Naive thymus-derived CD4-positive, alpha-beta T cell (primary cell): ENCODE results near the gene SELE. TPM values are rescaled to one million over a fixed set of nuclear protein-coding genes. Genes with fewer than 3 reads are reported as not detected.
"Not testable (repeated sequence)": the region's sequence is repeated elsewhere in the genome, so short reads cannot be mapped to it uniquely, and the experiment has no call there.

Experiments used
- ATAC-seq: fragments of 150-1000 bp; cut with Tn5 transposase; 2 replicates; pipeline ENCODE4 v1.10.0; 2021; ENCODE audit warnings: mild to moderate bottlenecking, moderate library complexity
- CTCF ChIA-PET: fragments of 350-600 bp; sonication (Branson Sonifier 250); formaldehyde crosslinking; loops from one replicate; lab custom pipeline; 2021; ENCODE audit warnings: antibody characterized with exemption; lab: Charles Lee
- POLR2A ChIA-PET: fragments of 350-600 bp; sonication (Branson Sonifier 250); formaldehyde crosslinking; loops from one replicate; lab custom pipeline; 2021; ENCODE audit warnings: antibody characterized with exemption, inconsistent platforms; lab: Charles Lee
- DNase-seq, 9 donors: peaks; one replicate each; pipeline versions ENCODE4 v3.0.0 to v3.0.0-alpha.2; 2020 to 2022; ENCODE audit warnings: mixed read lengths in 1 of 9
- H3K27ac ChIP-seq: one replicate; pipeline ENCODE4 v1.7.0; 2013; ENCODE audit warnings: mild to moderate bottlenecking, low read depth, low read length, moderate library complexity
- H3K27me3 ChIP-seq, 2 donors: one replicate each; pipeline ENCODE4 v1.7.0; 2013; ENCODE audit warnings: low read length in 2 of 2, mild to moderate bottlenecking in 2 of 2, moderate library complexity in 2 of 2; ENCODE audit not compliant: control insufficient read depth in 2 of 2, insufficient read depth in 2 of 2
- H3K36me3 ChIP-seq, 3 experiments: 1 replicate in 2 of 3; 2 replicates in 1 of 3; pipeline ENCODE4 v1.7.0; 2013; ENCODE audit warnings: low read length in 3 of 3, mild to moderate bottlenecking in 3 of 3, moderate library complexity in 1 of 3; ENCODE audit not compliant: insufficient read depth in 3 of 3, control insufficient read depth in 2 of 3
- H3K4me1 ChIP-seq, 2 donors: one replicate each; pipeline ENCODE4 v1.7.0; 2013; ENCODE audit warnings: low read length in 2 of 2, mild to moderate bottlenecking in 2 of 2, moderate library complexity in 1 of 2; ENCODE audit not compliant: control insufficient read depth in 2 of 2, insufficient read depth in 2 of 2
- H3K4me3 ChIP-seq: 2 replicates; pipeline ENCODE4 v1.7.0; 2013; ENCODE audit warnings: mild to moderate bottlenecking, low read length
- H3K9me3 ChIP-seq, 3 experiments: 1 replicate in 2 of 3; 2 replicates in 1 of 3; pipeline ENCODE4 v1.7.0; 2013; ENCODE audit warnings: low read length in 3 of 3; ENCODE audit not compliant: control insufficient read depth in 2 of 3
- H3K27ac Mint-ChIP-seq, 9 donors: one replicate each; pipeline ENCODE4 v1.8.0; 2020 to 2022; ENCODE audit warnings: mixed read lengths in 9 of 9, mild to moderate bottlenecking in 8 of 9, moderate library complexity in 5 of 9, inconsistent platforms in 2 of 9
- H3K27me3 Mint-ChIP-seq, 5 donors: one replicate each; pipeline ENCODE4 v1.8.0; 2021 to 2022; ENCODE audit warnings: mixed read lengths in 5 of 5, mild to moderate bottlenecking in 1 of 5
- H3K36me3 Mint-ChIP-seq, 5 donors: one replicate each; pipeline ENCODE4 v1.8.0; 2020 to 2022; ENCODE audit warnings: mixed read lengths in 5 of 5, mild to moderate bottlenecking in 3 of 5, inconsistent platforms in 1 of 5
- H3K4me1 Mint-ChIP-seq, 7 donors: one replicate each; pipeline ENCODE4 v1.8.0; 2020 to 2022; ENCODE audit warnings: mixed read lengths in 7 of 7, mild to moderate bottlenecking in 3 of 7, inconsistent platforms in 1 of 7
- H3K4me3 Mint-ChIP-seq, 10 donors: one replicate each; pipeline ENCODE4 v1.8.0; 2020 to 2022; ENCODE audit warnings: mild to moderate bottlenecking in 10 of 10, mixed read lengths in 10 of 10, moderate library complexity in 6 of 10, inconsistent platforms in 2 of 10
- H3K9me3 Mint-ChIP-seq, 11 donors: one replicate each; pipeline ENCODE4 v1.8.0; 2020 to 2022; ENCODE audit warnings: mixed read lengths in 11 of 11, mild to moderate bottlenecking in 4 of 11, inconsistent platforms in 1 of 11, moderate library complexity in 1 of 11
- intact Hi-C, 2 donors: fragments of 100-400 bp; cut with micrococcal nuclease; formaldehyde crosslinking; loops; one replicate each; pipeline ENCODE4 v1.15.1; 2023
- polyA plus RNA-seq, 2 donors: library from polyadenylated mRNA; unstranded; fragments of 300-500 nt; fragmentation: Illumina TruSeq; gene quantifications; one replicate each; pipeline ENCODE4 v1.2.3, GENCODE V29; 2021
- total RNA-seq, 6 experiments: library from RNA in 5 of 6; stranded (reverse) in 5 of 6; gene quantifications; 1 replicate in 5 of 6; 2 replicates in 1 of 6; pipeline ENCODE4 v1.2.3 and lab custom pipeline; 2021 to 2026

The SELE gene
- total and polyA plus RNA-seq, 7 experiments from 2014 or later = not detected

GRCh38 chr1:169688377-169688776, 45.5 kb downstream of the SELE start:
- H3K27me3 Mint-ChIP-seq, H3K9me3 ChIP-seq, ATAC-seq, H3K36me3 ChIP-seq, DNase-seq, H3K27ac Mint-ChIP-seq, intact Hi-C loops, H3K4me3 ChIP-seq, H3K27me3 ChIP-seq, H3K9me3 Mint-ChIP-seq: not testable (repeated sequence)
- Histone ChIP-seq H3K27ac (peak overlapping the region; percentile 70), H3K4me1 (peaks cover 45 to 74% of the 10 kb centered on the region in 2 donors)
- ChIA-PET POLR2A (interaction anchor here (0.7 to 13.0 kb wide), 7 partner anchors 11 to 33 kb away, joined by 3 to 216 read pairs (median 4); no protein-coding TSS in a partner anchor), CTCF (interaction anchor here (9.7 to 9.9 kb wide), 2 partner anchors 18 to 85 kb away, joined by 121 to 229 read pairs; no protein-coding TSS in a partner anchor)
- H3K4me1 Mint-ChIP-seq = peaks cover 0 to 45% (median 13%) of the 10 kb centered on the region in 7 donors
- H3K4me3 Mint-ChIP-seq = peak overlapping the region in 4 of 10 donors; percentile 7 to 63 (median 29)
- H3K36me3 Mint-ChIP-seq = peaks cover 12 to 24% (median 19%) of the 10 kb centered on the region in 5 donors

GRCh38 chr1:169683661-169684060, 50.2 kb downstream of the SELE start:
- no peak overlapping the region for H3K27ac ChIP-seq
- H3K27me3 Mint-ChIP-seq = no peaks in the 10 kb centered on the region

DNA sequence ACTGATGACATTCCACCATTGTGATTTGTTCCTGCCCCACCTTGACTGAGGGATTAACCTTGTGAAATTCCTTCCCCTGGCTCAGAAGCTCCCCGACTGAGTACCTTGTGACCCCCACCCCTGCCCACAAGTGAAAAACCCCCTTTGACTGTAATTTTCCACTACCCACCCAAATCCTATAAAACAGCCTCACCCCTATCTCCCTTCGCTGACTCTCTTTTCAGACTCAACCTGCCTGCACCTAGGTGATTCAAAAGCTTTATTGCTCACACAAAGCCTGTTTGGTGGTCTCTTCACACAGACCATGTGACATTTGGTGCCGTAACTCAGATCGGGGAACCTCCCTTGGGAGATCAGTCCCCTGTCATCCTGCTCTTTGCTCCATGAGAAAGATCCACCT, 50.7 kb downstream of the SELE start:
- H3K9me3 Mint-ChIP-seq, ATAC-seq, H3K36me3 Mint-ChIP-seq, DNase-seq, H3K9me3 ChIP-seq, H3K27ac ChIP-seq, H3K27me3 ChIP-seq, H3K27me3 Mint-ChIP-seq, H3K36me3 ChIP-seq, H3K4me3 ChIP-seq: not testable (repeated sequence)
- H3K4me1 Mint-ChIP-seq = peaks cover 1 to 39% (median 24%) of the 10 kb centered on the region in 7 donors
- intact Hi-C loops = loop anchor here in 1 of 2 donors (1.0 kb wide), 1 partner anchor 8 kb away; no protein-coding TSS in a partner anchor
- H3K4me3 Mint-ChIP-seq = peak overlapping the region in 2 of 10 donors; percentile 0 to 43
- ChIA-PET CTCF (interaction anchor here (1.6 to 3.3 kb wide), 3 partner anchors 11 to 70 kb away, joined by 4 to 16 read pairs (median 6); no protein-coding TSS in a partner anchor), POLR2A (interaction anchor here (1.0 to 9.7 kb wide), 5 partner anchors 9 to 81 kb away, joined by 3 to 138 read pairs (median 3); no protein-coding TSS in a partner anchor)
- peaks cover 13 to 68% of the 10 kb centered on the region in 2 donors for H3K4me1 ChIP-seq
- H3K27ac Mint-ChIP-seq = peak overlapping the region in 1 of 9 donors; percentile 87

More at GRCh38 chr1:169683661-169684060, 50.2 kb downstream of the SELE start:
- Mint-ChIP-seq H3K27ac (peak overlapping the region in 1 of 9 donors; percentile 87), H3K36me3 (peaks cover 0 to 1% (median 0%) of the 10 kb centered on the region in 5 donors), H3K4me3 (peak overlapping the region in 2 of 10 donors; percentile 0 to 43), H3K4me1 (peaks cover 0 to 37% (median 27%) of the 10 kb centered on the region in 7 donors), H3K9me3 (no peaks in the 10 kb centered on the region)
- Histone ChIP-seq H3K36me3 (no peaks in the 10 kb centered on the region), H3K27me3 (no peaks in the 10 kb centered on the region), H3K9me3 (no peaks in the 10 kb centered on the region), H3K4me1 (peaks cover 17 to 72% of the 10 kb centered on the region in 2 donors), H3K4me3 (no peak overlapping the region)
- intact Hi-C loops = loop anchor here in 1 of 2 donors (1.0 kb wide), 1 partner anchor 8 kb away; no protein-coding TSS in a partner anchor
- CTCF ChIA-PET = interaction anchor here (3.3 kb wide), 1 partner anchor 14 kb away, joined by 16 read pairs; no protein-coding TSS in a partner anchor
- ATAC-seq (no peak), DNase-seq (no peak)
- POLR2A ChIA-PET = interaction anchor here (1.0 to 1.4 kb wide), 2 partner anchors 22 to 79 kb away, joined by 3 read pairs; no protein-coding TSS in a partner anchor

DNA sequence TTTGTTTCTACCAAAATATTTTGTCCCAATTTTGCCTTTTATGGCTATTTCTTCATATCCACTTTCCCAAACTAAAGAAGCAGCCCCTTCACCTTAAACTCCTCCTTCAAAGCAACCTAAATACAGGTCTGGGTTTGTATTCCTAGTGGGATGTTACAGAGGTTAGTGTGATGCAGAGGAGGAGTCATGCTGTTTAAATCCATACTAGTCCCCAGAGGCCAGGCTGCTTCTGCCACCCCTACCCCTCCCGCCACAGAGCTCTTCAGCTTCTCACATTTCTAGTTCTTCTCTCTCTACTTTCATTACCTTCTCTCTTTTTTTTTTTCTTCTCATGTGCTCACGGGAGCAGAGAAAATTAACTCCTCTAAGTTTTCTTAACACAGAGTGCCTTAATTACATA, 51.8 kb downstream of the SELE start:
- peaks cover 0 to 1% (median 0%) of the 10 kb centered on the region in 5 donors for H3K36me3 Mint-ChIP-seq

GRCh38 chr1:169681140-169681539, 52.7 kb downstream of the SELE start:
- no peaks in the 10 kb centered on the region for H3K36me3 ChIP-seq
- Mint-ChIP-seq H3K9me3 (no peaks in the 10 kb centered on the region), H3K36me3 (peaks cover 0 to 3% (median 0%) of the 10 kb centered on the region in 5 donors), H3K4me1 (peaks cover 21 to 58% (median 37%) of the 10 kb centered on the region in 7 donors), H3K4me3 (peak overlapping the region in 9 of 10 donors; percentile 14 to 72 (median 50)), H3K27me3 (no peaks in the 10 kb centered on the region), H3K27ac (peak overlapping the region in 7 of 9 donors; percentile 40 to 89 (median 73))
- no peak overlapping the region for H3K27ac ChIP-seq
- ChIA-PET CTCF (interaction anchor here (0.6 to 3.3 kb wide), 6 partner anchors 10 to 95 kb away, joined by 3 to 16 read pairs (median 4); partner anchors contain the start of gene F5), POLR2A (interaction anchor here (0.7 to 9.7 kb wide), 9 partner anchors 10 to 79 kb away, joined by 3 to 138 read pairs (median 6); no protein-coding TSS in a partner anchor)
- no peaks in the 10 kb centered on the region for H3K9me3 ChIP-seq
- H3K27me3 ChIP-seq = no peaks in the 10 kb centered on the region
- peaks cover 19 to 66% of the 10 kb centered on the region in 2 donors for H3K4me1 ChIP-seq
- ATAC-seq (no peak), DNase-seq (no peak)
- intact Hi-C loops = loop anchor here (1.0 to 2.0 kb wide), 4 partner anchors 9 to 14 kb away; no protein-coding TSS in a partner anchor
- H3K4me3 ChIP-seq = no peak overlapping the region

More for the DNA sequence above, 51.8 kb downstream of the SELE start:
- H3K27me3 Mint-ChIP-seq = no peaks in the 10 kb centered on the region
- H3K4me1 ChIP-seq = peaks cover 13 to 65% of the 10 kb centered on the region in 2 donors
- H3K36me3 ChIP-seq = no peaks in the 10 kb centered on the region
- H3K27ac Mint-ChIP-seq = peak overlapping the region in 5 of 9 donors; percentile 30 to 92 (median 71)
- no peaks in the 10 kb centered on the region for H3K27me3 ChIP-seq
- H3K9me3 ChIP-seq = no peaks in the 10 kb centered on the region
- no peak overlapping the region for H3K27ac ChIP-seq
- ATAC-seq = no peak
- DNase-seq = no peak
- H3K4me3 ChIP-seq = no peak overlapping the region
- peak overlapping the region in 5 of 10 donors; percentile 16 to 72 (median 50) for H3K4me3 Mint-ChIP-seq
- no peaks in the 10 kb centered on the region for H3K9me3 Mint-ChIP-seq
- ChIA-PET CTCF (interaction anchor here (0.5 to 3.3 kb wide), 8 partner anchors 11 to 96 kb away, joined by 3 to 16 read pairs (median 4); partner anchors contain the start of gene F5), POLR2A (interaction anchor here (0.6 to 9.7 kb wide), 9 partner anchors 10 to 80 kb away, joined by 3 to 138 read pairs (median 5); no protein-coding TSS in a partner anchor)
- peaks cover 12 to 48% (median 27%) of the 10 kb centered on the region in 7 donors for H3K4me1 Mint-ChIP-seq
- intact Hi-C loops = no loop called here

- ATAC-seq (peak; percentile 49), DNase-seq (peak in 1 of 9 donors; percentile 38)
- no peaks in the 10 kb centered on the region for H3K9me3 ChIP-seq
- H3K27ac ChIP-seq = no peak overlapping the region
- H3K4me3 ChIP-seq = no peak overlapping the region
- peaks cover 0 to 3% (median 0%) of the 10 kb centered on the region in 5 donors for H3K36me3 Mint-ChIP-seq
- H3K27me3 Mint-ChIP-seq = no peaks in the 10 kb centered on the region
- no peaks in the 10 kb centered on the region for H3K9me3 Mint-ChIP-seq
- no peaks in the 10 kb centered on the region for H3K27me3 ChIP-seq
- ChIA-PET POLR2A (interaction anchor here (0.6 to 9.7 kb wide), 9 partner anchors 9 to 78 kb away, joined by 3 to 138 read pairs (median 6); no protein-coding TSS in a partner anchor), CTCF (interaction anchor here (0.6 to 3.3 kb wide), 6 partner anchors 10 to 94 kb away, joined by 3 to 16 read pairs (median 4); partner anchors contain the start of gene F5)
- H3K36me3 ChIP-seq = no peaks in the 10 kb centered on the region
- H3K4me1 Mint-ChIP-seq = peaks cover 28 to 64% (median 39%) of the 10 kb centered on the region in 7 donors
- intact Hi-C loops = loop anchor here (1.0 to 2.0 kb wide), 5 partner anchors 10 to 30 kb away; no protein-coding TSS in a partner anchor
- H3K4me1 ChIP-seq = peaks cover 24 to 72% of the 10 kb centered on the region in 2 donors
- H3K4me3 Mint-ChIP-seq = peak overlapping the region; percentile 23 to 72 (median 53)
- H3K27ac Mint-ChIP-seq = peak overlapping the region in 7 of 9 donors; percentile 40 to 89 (median 73)
Measured at GRCh38 chr1:169680377-169681019, 53.4 kb downstream of the SELE start.
